ACC112 (cell line): ENCODE data around the gene TSHZ1.

Source experiments
- H2AFZ ChIP-seq: fragments of 200-600 bp; sonication (generic); one replicate; pipeline ENCODE4 v1.6.0; 2017; ENCODE audit warnings: antibody characterized with exemption, low read length; ENCODE audit not compliant: unreplicated experiment
- H3K27ac ChIP-seq: fragments of 200-600 bp; sonication (generic); 2 replicates; pipeline ENCODE4 v1.5.1; 2014; ENCODE audit warnings: low read depth, mild to moderate bottlenecking, antibody characterized with exemption, low read length, moderate library complexity
- H3K27me3 ChIP-seq: fragments of 200-600 bp; sonication (generic); 2 replicates; pipeline ENCODE4 v1.6.1; 2014; ENCODE audit warnings: mild to moderate bottlenecking, antibody characterized with exemption, low read length, moderate library complexity, mixed read lengths; ENCODE audit not compliant: insufficient read depth
- H3K36me3 ChIP-seq: fragments of 200-600 bp; sonication (generic); 2 replicates; pipeline ENCODE4 v1.6.1; 2016; ENCODE audit warnings: mild to moderate bottlenecking, antibody characterized with exemption, low read length, moderate library complexity, mixed read lengths; ENCODE audit not compliant: insufficient read depth
- H3K4me1 ChIP-seq: fragments of 200-600 bp; sonication (generic); one replicate; pipeline ENCODE4 v1.6.1; 2016; ENCODE audit warnings: low read length, mixed read lengths; ENCODE audit not compliant: insufficient read depth, unreplicated experiment, control insufficient read depth
- H3K4me3 ChIP-seq: fragments of 200-600 bp; sonication (generic); 2 replicates; pipeline ENCODE4 v1.5.1; 2014; ENCODE audit warnings: mild to moderate bottlenecking, low read depth, low read length
- H3K79me2 ChIP-seq: fragments of 200-600 bp; sonication (generic); one replicate; pipeline ENCODE4 v1.6.0; 2016; ENCODE audit warnings: low read length; ENCODE audit not compliant: control insufficient read depth, unreplicated experiment, insufficient read depth

The TSHZ1 gene

DNA sequence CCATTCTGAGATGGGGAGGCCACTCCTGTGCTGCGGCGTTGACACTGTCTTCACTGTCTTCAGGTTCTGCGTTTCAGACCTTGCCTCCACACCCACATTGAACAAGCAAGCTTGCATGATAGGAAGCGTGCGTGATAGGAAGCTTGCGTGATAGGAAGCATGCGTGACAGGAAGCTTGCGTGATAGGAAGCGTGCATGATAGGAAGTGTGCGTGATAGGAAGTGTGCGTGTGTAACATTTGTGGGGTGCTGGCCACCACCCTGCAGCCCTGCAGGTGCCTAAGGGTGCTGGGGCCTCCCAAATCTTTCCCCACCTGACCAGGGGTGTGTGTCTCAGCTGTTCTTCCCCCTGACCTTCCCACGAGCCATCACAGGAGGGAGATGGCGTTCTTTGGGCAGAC is 25.3 kb downstream of the TSHZ1 start:
- Histone ChIP-seq H3K27me3 (no peaks in the 10 kb centered on the region), H3K27ac (no peak overlapping the region), H3K4me1 (no peaks in the 10 kb centered on the region), H2AFZ (no peak overlapping the region), H3K79me2 (peaks cover 3% of the 10 kb centered on the region), H3K4me3 (no peak overlapping the region), H3K36me3 (no peaks in the 10 kb centered on the region)

DNA sequence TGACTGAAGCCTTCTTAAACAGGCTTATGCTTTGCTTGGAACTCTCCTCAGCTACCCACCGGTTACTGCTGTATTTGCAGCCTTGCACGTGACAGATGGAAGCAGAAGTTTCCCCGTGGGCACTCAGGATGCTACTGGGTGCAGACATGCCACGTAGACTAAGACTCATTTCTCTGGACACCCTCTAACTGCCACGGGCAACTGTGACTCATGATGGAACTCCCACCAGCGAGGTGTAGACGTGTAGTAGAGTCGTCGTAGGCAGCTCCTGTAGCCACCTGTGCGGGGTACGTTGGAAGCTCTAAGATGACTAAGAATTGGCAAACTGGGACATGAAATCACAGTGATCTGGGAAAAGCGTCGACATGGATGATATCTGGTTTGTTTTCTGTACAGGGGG is 27.5 kb downstream of the TSHZ1 start:
- H2AFZ ChIP-seq = no peak overlapping the region
- H3K36me3 ChIP-seq = no peaks in the 10 kb centered on the region
- peaks cover 7% of the 10 kb centered on the region for H3K79me2 ChIP-seq

DNA sequence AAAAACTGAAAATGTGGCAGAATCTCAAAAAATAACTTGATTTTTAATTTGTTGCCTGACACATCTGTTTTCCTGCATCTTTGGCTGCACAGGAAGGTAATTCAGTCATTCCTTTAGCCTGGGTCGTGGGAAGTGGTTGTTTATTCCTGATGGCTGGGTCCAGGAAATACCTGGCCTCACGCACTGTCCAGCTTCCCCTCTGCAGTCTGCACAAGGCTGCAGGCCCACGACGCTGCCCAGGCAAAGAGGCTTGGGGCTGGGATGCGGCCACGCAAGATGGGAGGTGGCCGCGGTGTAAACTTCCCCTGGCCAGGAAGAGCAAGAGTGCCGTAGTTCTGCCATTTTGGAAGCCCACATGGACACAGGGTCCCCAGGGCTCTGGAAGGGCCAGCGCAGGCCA is 28.2 kb downstream of the TSHZ1 start:
- Histone ChIP-seq H2AFZ (no peak overlapping the region), H3K36me3 (no peaks in the 10 kb centered on the region), H3K27ac (no peak overlapping the region), H3K79me2 (peaks cover 7% of the 10 kb centered on the region), H3K4me1 (no peaks in the 10 kb centered on the region), H3K27me3 (no peaks in the 10 kb centered on the region), H3K4me3 (no peak overlapping the region)

More for the DNA sequence above, 27.5 kb downstream of the TSHZ1 start:
- H3K27ac ChIP-seq = no peak overlapping the region
- H3K4me3 ChIP-seq = no peak overlapping the region
- H3K4me1 ChIP-seq = no peaks in the 10 kb centered on the region
- no peaks in the 10 kb centered on the region for H3K27me3 ChIP-seq

DNA sequence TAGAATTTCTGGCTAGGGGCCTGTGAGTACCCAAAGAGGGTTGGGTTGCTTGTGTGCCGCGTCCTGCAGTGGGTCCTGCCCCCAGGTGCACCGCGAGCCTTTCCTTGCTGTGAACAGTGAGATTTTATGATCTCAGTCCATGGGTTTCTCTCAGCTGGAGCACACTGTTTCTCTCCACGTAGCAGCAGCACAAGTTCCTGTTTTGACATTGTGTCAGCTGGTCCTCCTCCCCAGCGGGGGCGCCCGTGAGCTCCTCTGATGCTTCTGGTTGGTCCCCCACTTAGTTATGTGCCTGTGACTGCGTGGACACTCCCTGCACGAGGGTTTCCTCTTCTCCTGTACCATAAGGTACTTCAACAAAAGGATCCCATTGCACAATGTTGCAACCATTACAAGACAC is 29.8 kb downstream of the TSHZ1 start:
- Histone ChIP-seq H3K36me3 (no peaks in the 10 kb centered on the region), H2AFZ (no peak overlapping the region), H3K27me3 (no peaks in the 10 kb centered on the region), H3K27ac (no peak overlapping the region), H3K4me3 (no peak overlapping the region), H3K4me1 (no peaks in the 10 kb centered on the region), H3K79me2 (peaks cover 7% of the 10 kb centered on the region)

- Histone ChIP-seq H3K27me3 (no peaks in the 10 kb centered on the region), H3K36me3 (no peaks in the 10 kb centered on the region), H3K27ac (no peak overlapping the region), H3K4me1 (peaks cover 3% of the 10 kb centered on the region), H2AFZ (no peak overlapping the region), H3K79me2 (peaks cover 17% of the 10 kb centered on the region), H3K4me3 (no peak overlapping the region)
Measured at GRCh38 chr18:75241705-75242104, 31.1 kb downstream of the TSHZ1 start.

DNA sequence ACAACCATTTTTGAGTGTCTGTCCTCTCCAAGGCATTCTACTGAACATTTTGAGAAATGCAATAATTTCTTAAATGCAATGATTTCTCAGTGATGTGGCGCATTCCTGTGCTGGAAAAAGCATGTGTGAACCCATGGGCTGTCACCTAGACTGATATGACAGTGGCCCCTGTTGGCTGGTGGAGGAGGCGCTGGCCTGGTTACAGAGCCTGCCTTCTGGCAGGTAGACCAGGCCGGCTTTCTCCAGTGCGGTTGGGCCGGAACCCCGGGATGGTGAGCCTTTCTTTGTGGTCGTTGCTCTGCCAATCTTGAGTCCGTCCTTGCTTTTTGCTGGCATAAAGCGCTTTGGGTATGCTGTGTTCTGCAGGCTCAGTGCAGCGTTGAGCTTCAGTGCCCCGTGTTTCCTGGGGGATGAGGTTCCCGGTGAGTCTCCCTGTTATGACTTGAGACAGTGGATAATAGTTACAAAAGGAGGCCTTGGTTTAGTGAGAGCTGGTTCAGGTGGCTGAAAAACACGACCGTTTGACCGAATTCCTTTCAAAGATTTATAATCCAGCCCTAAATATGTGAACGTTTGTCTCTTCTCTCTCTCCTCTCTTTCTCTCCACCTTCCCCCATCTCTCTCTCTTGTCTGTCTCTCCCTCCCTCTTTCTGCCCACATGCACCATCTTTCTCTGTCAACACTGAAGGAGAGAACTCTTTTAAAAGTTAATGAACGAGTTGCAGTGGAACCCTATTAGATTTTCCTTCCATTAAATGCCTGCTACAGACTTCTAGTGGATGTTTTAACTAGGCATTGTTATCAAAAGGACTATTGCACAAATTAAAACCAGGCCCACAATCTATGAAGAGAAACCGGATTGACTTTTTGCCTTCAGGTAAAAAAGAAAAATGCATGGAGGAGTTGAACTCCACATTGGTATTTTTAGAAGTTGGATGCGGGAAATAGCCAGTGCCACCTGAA is 34.0 kb downstream of the TSHZ1 start:
- Histone ChIP-seq H3K4me3 (no peak overlapping the region), H3K79me2 (peaks cover 25% of the 10 kb centered on the region), H3K27me3 (no peaks in the 10 kb centered on the region), H3K36me3 (no peaks in the 10 kb centered on the region), H3K27ac (no peak overlapping the region), H3K4me1 (peaks cover 13% of the 10 kb centered on the region), H2AFZ (no peak overlapping the region)

DNA sequence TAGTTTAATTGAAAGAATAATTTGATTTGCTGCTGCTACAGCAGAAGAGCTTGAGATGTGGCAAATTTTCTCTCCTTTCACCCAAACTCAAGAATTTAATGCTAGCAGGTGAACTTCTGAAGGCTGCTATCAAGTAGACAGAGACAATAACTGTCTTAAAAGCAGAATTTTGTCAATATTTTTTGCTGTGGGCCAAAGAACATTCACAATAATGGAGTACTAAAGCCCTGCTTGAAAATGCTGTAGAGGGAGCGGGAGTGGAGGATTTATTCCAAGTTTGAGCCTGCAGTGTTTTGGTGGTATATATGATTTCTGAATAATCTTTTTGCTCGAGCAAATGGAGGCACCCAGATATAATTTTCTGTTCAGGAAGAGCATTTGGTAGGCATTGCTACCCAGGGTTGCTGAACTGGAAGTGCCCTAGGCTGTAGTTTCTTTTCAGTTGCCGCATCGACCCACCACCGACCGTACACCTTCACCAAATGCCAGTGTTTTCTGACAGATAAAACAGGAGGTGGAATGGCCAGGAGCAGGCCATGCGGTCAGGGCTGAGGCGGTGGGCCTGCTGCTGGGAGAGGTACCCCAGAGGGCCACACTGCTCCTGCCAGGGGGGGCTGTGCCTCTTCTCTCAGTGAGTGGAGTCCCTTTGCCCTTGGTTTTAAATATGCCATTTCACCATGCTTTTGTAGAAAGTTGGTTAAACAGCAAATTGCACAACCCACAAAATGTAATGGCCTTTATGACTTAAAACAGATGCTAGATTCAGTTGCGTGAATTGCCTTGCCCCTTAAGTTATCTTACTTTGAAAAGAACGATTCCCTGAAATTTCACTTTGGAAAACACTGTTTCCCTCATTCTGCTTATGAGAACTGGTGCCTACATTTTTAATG is 36.4 kb downstream of the TSHZ1 start:
- Histone ChIP-seq H3K79me2 (peaks cover 25% of the 10 kb centered on the region), H3K27ac (peak overlapping the region; percentile 79), H3K36me3 (no peaks in the 10 kb centered on the region), H2AFZ (peak overlapping the region; percentile 93), H3K27me3 (no peaks in the 10 kb centered on the region), H3K4me1 (peaks cover 22% of the 10 kb centered on the region), H3K4me3 (peak overlapping the region; percentile 76)

DNA sequence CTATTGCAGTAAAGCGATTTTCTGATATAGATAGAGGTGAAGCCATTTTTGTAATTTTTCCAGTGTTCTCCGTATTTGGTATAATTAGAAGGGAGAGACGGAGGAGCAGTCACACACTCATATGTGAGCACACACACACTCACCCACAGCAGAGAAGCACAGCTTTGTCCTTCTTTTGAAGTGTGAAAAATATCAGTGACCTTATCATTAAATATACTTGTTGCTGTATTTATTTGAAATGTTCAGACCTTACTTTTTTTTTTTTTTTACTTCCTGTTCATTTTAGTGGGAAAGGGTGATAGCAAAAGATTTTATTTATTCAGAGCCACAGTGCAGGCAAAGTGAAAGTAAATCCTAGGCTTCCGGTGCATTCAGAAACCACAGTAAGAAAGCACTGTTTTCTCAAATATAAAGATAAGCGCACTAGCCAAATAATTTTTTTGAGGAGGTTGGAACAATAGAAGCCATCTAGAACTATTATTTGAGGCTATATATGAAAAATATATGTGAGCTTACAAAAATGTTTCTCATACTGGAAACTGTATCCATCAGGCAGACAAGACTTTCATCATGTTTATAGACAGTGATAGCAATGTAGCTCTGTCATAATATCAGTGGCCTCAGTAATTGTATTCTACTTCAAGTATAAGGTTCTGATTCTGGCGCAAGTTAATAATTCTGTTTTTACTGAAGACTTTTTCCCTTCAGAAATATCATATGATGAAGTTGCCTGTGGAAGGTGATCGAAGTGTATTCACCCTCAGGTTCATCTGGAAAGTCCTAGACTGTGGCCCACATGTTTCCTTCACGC is 37.2 kb downstream of the TSHZ1 start:
- peak overlapping the region; percentile 79 for H3K27ac ChIP-seq
- peak overlapping the region; percentile 76 for H3K4me3 ChIP-seq
- no peaks in the 10 kb centered on the region for H3K27me3 ChIP-seq
- peak overlapping the region; percentile 93 for H2AFZ ChIP-seq
- H3K4me1 ChIP-seq = peaks cover 28% of the 10 kb centered on the region
- H3K36me3 ChIP-seq = no peaks in the 10 kb centered on the region
- peaks cover 27% of the 10 kb centered on the region for H3K79me2 ChIP-seq

DNA sequence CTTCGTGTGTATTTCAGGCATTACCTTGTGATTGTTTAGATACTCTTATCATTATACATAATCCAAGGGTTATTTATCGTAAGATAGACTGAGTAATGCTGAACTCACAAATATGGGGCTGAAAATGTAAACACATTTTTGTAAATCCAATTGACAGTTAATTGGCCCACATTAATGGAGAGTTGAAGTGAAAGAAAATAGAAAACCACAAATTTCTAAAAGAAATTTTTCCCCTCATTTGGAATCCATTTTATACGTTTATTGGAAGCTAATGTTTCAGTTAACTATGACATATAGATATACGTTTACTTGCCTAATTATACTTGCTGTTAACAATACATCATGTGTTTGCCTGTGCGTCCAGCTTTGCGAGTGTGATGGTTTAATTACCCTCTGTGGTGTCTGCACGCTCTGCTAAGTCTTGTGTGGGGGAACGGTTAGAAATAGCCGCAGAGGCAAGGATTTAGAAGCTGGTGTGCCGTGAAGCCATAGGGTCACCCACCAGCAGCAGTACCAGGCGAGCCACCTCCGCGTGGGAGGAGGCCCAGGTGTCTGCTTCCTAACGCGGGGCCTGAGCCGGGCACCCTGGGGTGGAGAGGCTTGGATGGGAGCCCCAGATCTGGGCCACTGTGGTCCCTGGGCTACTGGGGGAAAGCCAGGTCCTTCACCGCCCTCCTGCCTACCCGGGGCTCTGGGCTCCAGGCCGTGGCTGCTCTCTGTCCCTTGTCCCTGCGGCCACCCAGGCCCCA is 38.0 kb downstream of the TSHZ1 start:
- peak overlapping the region; percentile 76 for H3K4me3 ChIP-seq
- H3K79me2 ChIP-seq = peaks cover 34% of the 10 kb centered on the region
- H3K27ac ChIP-seq = peak overlapping the region; percentile 79
- no peaks in the 10 kb centered on the region for H3K27me3 ChIP-seq
- H2AFZ ChIP-seq = peak overlapping the region; percentile 93
- peaks cover 36% of the 10 kb centered on the region for H3K4me1 ChIP-seq
- H3K36me3 ChIP-seq = no peaks in the 10 kb centered on the region

DNA sequence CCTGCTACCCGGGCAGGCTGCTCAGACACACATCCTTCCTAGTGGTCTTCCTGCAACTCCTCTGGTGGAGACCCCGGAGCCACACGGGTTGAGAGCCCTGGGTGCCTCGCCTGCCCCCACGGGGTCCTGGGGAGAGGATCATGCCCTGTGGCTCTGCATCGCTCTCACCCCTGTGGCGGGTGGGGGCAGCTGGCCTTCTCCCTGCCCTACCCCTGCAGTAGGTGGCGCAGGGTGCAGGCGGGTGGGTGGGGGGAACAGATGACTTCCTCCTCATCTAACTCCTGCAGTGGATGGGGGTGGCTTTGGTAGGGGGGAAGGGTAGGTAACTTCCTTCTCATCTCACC is 38.5 kb downstream of the TSHZ1 start:
- H3K36me3 ChIP-seq = no peaks in the 10 kb centered on the region

More for the DNA sequence above, 38.5 kb downstream of the TSHZ1 start:
- no peak overlapping the region for H2AFZ ChIP-seq
- H3K4me3 ChIP-seq = no peak overlapping the region
- peaks cover 42% of the 10 kb centered on the region for H3K4me1 ChIP-seq
- no peaks in the 10 kb centered on the region for H3K27me3 ChIP-seq
- H3K79me2 ChIP-seq = peaks cover 39% of the 10 kb centered on the region
- no peak overlapping the region for H3K27ac ChIP-seq
